GM13977 (cell line): Measurements from ENCODE around the gene RAD51B.
"Not testable (repeated sequence)": the region's sequence is repeated elsewhere in the genome, so short reads cannot be mapped to it uniquely, and the experiment has no call there.

Source experiments
- DNase-seq: peaks from one replicate; pipeline ENCODE4 v3.0.0; 2012; ENCODE audit warnings: low spot score
- in situ Hi-C: fragments of 300-500 bp; cut with MboI; formaldehyde crosslinking; loops from one replicate; pipeline ENCODE4 v1.12.0; 2022; ENCODE audit warnings: low sequenced_read_pairs, low pct_unique_long_range_greater_than_20kb, mixed read lengths, inconsistent platforms; ENCODE audit not compliant: unreplicated experiment
- TF ChIP-seq, protein P1 (sequence below): IDR thresholded peaks from 2 replicates; pipeline ENCODE4 v1.5.1; 2012; ENCODE audit warnings: mild to moderate bottlenecking, control low read depth; ENCODE audit not compliant: insufficient read depth; ENCODE audit errors: extremely low read depth, missing control alignments

RAD51B gene

DNA sequence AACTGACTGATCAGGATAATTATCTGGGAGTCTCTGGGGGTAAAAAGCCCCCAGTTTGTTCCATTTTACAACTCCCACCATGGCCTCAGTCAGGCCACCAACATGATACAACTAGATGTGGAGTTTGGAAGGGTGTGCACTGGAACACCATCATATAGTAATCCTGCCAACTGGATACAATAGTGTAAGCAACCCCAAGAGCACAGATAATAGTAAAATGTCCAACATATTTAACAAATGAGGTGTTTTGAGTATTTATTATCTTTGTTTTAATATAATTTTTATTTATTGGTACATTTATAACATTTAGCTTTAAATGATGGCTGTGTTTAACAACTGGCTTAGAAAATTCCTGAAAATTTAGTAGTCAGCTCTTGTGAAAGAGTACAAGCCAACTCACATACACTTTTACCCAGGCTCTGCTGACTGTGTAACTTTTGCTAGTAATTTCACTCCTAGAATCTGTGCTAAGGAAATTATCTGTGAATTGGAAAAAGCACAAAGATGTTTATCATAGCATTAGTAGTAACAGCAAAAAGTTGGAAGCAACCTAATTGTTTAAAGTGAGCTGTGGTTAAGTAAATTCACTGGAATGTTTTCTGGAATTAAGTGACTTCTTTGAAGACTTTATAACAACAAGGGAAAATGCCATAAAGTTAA lies 196.8 kb downstream of the RAD51B start:
- no peak for DNase-seq
- in situ Hi-C loops, result no loop called here
- TF ChIP-seq, protein P1, sequence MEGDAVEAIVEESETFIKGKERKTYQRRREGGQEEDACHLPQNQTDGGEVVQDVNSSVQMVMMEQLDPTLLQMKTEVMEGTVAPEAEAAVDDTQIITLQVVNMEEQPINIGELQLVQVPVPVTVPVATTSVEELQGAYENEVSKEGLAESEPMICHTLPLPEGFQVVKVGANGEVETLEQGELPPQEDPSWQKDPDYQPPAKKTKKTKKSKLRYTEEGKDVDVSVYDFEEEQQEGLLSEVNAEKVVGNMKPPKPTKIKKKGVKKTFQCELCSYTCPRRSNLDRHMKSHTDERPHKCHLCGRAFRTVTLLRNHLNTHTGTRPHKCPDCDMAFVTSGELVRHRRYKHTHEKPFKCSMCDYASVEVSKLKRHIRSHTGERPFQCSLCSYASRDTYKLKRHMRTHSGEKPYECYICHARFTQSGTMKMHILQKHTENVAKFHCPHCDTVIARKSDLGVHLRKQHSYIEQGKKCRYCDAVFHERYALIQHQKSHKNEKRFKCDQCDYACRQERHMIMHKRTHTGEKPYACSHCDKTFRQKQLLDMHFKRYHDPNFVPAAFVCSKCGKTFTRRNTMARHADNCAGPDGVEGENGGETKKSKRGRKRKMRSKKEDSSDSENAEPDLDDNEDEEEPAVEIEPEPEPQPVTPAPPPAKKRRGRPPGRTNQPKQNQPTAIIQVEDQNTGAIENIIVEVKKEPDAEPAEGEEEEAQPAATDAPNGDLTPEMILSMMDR, result no peak

DNA sequence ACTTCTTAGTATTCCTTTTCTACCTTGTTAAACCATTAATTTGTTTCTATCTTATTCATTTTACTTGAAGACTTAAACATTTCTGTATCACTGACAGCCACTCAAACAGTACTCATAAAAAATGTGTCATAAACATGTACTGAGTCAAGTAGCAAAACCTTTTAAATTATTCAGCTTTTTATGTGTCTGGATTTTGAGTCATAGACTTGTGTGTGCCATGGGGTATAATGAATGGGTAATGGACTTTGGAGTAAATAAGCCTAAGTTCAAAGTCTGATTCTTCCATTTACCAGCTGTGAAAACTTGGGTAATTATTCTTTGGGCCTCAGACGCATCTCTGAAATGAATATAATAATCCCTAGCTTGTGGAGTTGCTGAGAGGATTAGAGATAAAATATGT lies 199.0 kb downstream of the RAD51B start:
- TF ChIP-seq, protein P1, result no peak
- in situ Hi-C loops, result no loop called here
- no peak for DNase-seq

DNA sequence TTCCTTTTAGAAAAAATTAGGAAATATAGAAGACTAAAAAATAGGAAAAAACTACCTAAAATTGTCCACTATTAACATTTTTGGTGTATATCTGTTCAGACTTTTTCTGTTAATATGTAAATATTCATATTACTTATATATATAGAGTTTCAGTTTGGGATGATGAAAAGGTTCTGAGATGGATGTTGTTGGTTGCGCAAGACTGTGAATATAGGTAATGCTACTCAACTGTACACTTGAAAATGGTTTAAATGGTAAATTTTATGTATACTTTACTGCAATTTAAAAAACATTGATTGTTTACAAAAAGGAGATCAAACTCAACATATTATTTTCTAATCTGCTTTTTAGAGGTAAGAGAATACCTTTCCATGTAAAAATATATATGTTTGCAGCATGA lies 200.9 kb downstream of the RAD51B start:
- DNase-seq, result no peak
- in situ Hi-C loops, result no loop called here
- TF ChIP-seq, protein P1, result no peak

DNA sequence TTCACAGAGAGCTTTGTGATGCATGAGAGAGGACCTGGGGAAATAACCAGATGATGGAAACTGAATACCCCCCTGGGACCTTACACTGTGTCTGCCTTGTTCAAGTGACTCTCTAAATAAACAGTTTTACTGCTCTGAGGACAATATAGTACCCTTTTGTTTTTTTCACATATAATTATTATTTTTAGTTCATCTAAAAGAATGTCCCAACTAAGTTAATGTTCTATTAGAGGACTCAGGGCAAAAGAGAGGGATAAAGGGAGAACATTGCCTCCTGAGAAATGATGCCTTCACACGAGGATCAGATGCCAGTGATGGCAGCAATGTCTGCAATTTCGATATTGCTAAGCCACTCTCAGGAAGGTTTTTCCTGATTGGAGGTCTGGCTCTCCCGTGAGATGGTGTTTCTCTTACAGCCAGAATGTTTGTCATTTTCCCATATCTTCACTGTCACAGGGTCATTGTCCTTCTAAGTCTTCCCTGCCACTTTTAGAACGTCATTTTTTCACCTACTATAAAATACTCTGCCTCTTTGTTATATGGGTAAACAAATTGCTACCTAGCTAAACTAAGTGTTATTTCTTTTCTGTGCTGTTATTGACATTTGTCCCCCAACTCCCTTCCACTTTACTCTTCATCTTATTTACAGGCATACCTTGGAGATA lies 201.6 kb downstream of the RAD51B start:
- TF ChIP-seq, protein P1, result no peak
- in situ Hi-C loops, result no loop called here
- DNase-seq, result peak; percentile 37

DNA sequence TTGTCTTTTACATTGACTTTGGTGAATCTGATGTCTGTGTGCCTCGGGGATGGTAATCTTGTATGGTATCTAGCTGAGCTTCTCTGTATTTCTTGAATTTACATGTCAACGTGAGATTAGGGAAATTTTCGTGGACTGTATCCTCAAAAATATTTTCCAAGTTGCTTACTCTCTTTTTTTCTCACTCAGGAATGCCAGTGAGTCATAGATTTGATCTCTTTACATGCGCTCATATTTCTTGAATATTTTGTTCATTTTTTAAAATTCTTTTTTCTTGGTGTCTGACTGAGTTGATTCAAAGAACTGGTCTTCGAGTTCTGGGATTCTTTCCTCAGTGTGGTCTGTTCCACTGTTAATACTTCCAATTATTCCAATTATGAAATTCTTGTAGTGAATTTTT lies 207.7 kb downstream of the RAD51B start:
- no peak for DNase-seq
- TF ChIP-seq, protein P1, result no peak
- in situ Hi-C loops, result no loop called here

DNA sequence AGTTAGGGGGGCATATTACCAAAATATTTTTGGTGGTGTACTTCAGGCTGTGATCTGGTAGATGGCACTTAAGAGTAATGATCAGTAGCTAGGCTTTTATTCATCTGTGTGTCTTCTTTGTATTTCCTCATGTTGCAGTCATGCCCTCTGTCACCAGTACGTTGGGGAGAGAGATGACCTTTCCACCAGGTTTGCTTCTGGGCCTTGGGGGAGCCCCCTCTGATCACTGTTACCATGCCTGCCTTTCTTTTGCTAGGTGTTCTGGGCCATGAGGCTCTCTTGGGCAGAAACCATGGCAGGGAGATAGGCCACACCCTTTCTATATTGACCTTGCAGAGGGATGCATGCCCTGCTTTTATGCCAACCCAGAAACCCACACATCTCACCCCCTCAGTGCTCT lies 208.5 kb downstream of the RAD51B start:
- TF ChIP-seq, protein P1, result no peak
- DNase-seq, result no peak
- in situ Hi-C loops, result no loop called here

DNA sequence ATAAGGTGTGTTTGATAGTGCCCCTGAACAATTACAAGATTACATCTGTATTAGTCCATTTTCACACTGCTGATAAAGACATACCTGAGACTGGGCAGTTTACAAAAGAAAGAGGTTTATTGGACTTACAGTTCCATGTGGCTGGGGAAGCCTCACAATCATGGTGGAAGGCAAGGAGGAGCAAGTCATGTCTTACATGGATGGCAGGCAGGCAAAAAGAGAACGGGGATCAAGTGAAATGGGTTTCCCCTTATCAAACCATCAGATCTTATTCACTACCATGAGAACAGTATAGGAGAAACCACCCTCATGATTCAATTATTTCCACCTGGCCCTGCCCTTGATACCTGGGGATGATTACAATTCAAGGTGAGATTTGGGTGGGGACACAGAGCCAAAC lies 211.4 kb downstream of the RAD51B start:
- in situ Hi-C loops, DNase-seq: not testable (repeated sequence)
